Activated T-helper 2 cell treated with anti-CD3 and anti-CD28 coated beads, Interferon-gamma antibody, Interleukin-2, Interleukin-4, amounts not matched to agents 10 μg/mL and 5 μg/mL and 100 μg/mL, durations not matched to agents 14 hours and 24 hours and 36 hours (primary cell): ENCODE data around the gene AAR2. TPM values are rescaled to one million over a fixed set of nuclear protein-coding genes. Genes with fewer than 3 reads are reported as not detected.

Source experiments
- DNase-seq: peaks from one replicate; pipeline ENCODE4 v3.0.0; 2021; ENCODE audit warnings: low spot score
- H3K27ac Mint-ChIP-seq: one replicate; pipeline ENCODE4 v1.8.0; 2021; ENCODE audit warnings: mixed read lengths
- H3K27me3 Mint-ChIP-seq: one replicate; pipeline ENCODE4 v1.8.0; 2021; ENCODE audit warnings: low read depth, mixed read lengths
- H3K36me3 Mint-ChIP-seq: one replicate; pipeline ENCODE4 v1.8.0; 2021; ENCODE audit warnings: low read depth, mixed read lengths
- H3K4me1 Mint-ChIP-seq: one replicate; pipeline ENCODE4 v1.8.0; 2021; ENCODE audit warnings: low read depth, mixed read lengths
- H3K4me3 Mint-ChIP-seq: one replicate; pipeline ENCODE4 v1.8.0; 2021; ENCODE audit warnings: low read depth, mild to moderate bottlenecking, moderate library complexity, mixed read lengths
- H3K9me3 Mint-ChIP-seq: one replicate; pipeline ENCODE4 v1.8.0; 2021; ENCODE audit warnings: mixed read lengths
- intact Hi-C: fragments of 100-400 bp; cut with micrococcal nuclease; formaldehyde crosslinking; loops from one replicate; pipeline ENCODE4 v1.15.1; 2023
- total RNA-seq: library from RNA; stranded (reverse); gene quantifications from 2 replicates; pipeline ENCODE4 v1.2.3, GENCODE V29; 2022

Gene AAR2
- total RNA-seq: 27.1 and 28.5 TPM in 2 replicates

- Mint-ChIP-seq H3K4me1 (peaks cover 22% of the 10 kb centered on the region), H3K4me3 (peak within 1 kb of the TSS; percentile 82), H3K36me3 (peaks cover 35% of the 10 kb centered on the region), H3K27me3 (no peaks in the 10 kb centered on the region), H3K27ac (peak within 1 kb of the TSS; percentile 86), H3K9me3 (no peaks in the 10 kb centered on the region)
- intact Hi-C loops: no loop called here
- DNase-seq: peak; percentile 75
Measured at GRCh38 chr20:36235892-36236785, at the start of gene AAR2. Gene AAR2, plus strand, starts transcription at chr20:36236478. Its CDS starts 3,391 bp downstream, at chr20:36239869.

GRCh38 chr20:36193977-36194712, 42.1 kb upstream of the AAR2 start:
- no peaks in the 10 kb centered on the region for H3K9me3 Mint-ChIP-seq
- no peaks in the 10 kb centered on the region for H3K4me1 Mint-ChIP-seq
- H3K4me3 Mint-ChIP-seq: no peak overlapping the region
- intact Hi-C loops: no loop called here
- no peak for DNase-seq
- H3K36me3 Mint-ChIP-seq: no peaks in the 10 kb centered on the region
- no peak overlapping the region for H3K27ac Mint-ChIP-seq
- peaks cover 4% of the 10 kb centered on the region for H3K27me3 Mint-ChIP-seq

DNA sequence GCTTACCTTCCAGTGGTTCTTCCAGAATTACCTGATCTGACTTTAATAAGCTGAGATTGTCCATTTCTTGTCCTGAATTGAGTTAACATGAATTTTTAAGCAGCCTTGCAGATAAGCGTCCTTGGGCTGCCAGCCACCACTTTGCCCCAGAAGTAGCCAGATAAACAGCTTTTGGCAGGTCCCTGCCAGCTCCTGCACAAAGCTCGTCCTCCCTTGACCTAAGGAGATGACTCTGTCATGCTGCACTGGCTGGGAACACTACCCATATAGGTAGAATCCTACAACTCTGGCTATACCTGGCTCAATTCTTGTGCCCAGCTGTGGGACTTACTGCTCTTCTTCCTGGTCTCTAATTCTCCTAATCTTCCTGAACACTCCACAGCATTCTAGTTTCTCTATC, 39.6 kb upstream of the AAR2 start:
- Mint-ChIP-seq H3K36me3 (no peaks in the 10 kb centered on the region), H3K4me1 (no peaks in the 10 kb centered on the region), H3K27me3 (peaks cover 6% of the 10 kb centered on the region), H3K4me3 (no peak overlapping the region), H3K27ac (no peak overlapping the region), H3K9me3 (no peaks in the 10 kb centered on the region)
- DNase-seq: no peak
- intact Hi-C loops: no loop called here

- Mint-ChIP-seq H3K27ac (no peak overlapping the region), H3K27me3 (peaks cover 6% of the 10 kb centered on the region), H3K9me3 (no peaks in the 10 kb centered on the region), H3K4me3 (no peak overlapping the region), H3K36me3 (no peaks in the 10 kb centered on the region), H3K4me1 (no peaks in the 10 kb centered on the region)
- DNase-seq: no peak
- intact Hi-C loops: no loop called here
Measured at GRCh38 chr20:36197271-36197670, 39.0 kb upstream of the AAR2 start.

DNA sequence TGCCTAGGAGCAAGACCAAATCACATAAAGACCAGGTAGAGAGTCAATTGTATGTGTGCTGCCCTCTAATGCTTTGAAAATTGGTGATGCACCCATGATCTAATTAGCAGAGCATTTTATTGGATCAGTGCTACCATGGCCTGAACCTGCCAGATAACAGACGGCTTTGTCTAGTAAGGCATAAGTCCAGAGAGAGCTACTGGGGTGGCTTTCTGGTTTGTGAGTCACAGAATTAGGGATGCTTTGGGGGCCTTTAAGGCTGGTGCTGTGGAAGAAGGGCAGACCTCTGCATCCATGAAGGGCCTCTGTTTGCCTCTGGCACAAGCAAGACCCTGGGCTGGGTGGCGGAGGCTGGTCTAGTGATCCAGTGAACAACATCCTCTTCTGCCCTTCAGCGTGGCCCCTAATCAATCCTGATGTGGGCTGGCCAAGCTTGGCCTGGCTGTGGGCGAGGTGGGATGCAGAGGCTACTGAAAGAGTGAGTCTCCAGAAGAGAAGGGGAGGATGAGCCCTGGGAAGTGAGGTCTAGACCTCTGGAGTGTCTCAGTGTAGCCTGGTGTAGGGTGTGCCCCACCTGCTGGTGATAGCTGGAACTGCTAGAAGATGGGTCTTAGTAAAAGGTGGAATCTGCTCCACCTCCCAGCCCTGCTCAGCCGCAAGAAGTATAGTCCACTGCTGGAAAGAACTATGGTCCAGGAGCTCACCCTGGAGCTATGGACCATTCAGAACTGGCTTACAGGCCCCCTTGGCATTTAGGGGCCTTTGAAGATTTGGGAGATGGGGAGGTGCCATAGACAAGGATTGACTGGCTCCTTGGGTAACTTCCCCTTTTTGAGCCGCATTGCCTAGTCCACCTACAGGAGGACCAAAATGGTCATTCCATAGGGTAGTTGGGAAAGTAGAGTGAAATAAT, 36.7 kb upstream of the AAR2 start:
- no peak overlapping the region for H3K4me3 Mint-ChIP-seq
- intact Hi-C loops: loop anchor here (2.0 kb wide), 2 partner anchors 43 to 205 kb away; no protein-coding TSS in a partner anchor
- H3K27me3 Mint-ChIP-seq: peaks cover 12% of the 10 kb centered on the region
- DNase-seq: peak; percentile 50
- H3K36me3 Mint-ChIP-seq: no peaks in the 10 kb centered on the region
- H3K4me1 Mint-ChIP-seq: peaks cover 2% of the 10 kb centered on the region
- H3K27ac Mint-ChIP-seq: no peak overlapping the region
- no peaks in the 10 kb centered on the region for H3K9me3 Mint-ChIP-seq

DNA sequence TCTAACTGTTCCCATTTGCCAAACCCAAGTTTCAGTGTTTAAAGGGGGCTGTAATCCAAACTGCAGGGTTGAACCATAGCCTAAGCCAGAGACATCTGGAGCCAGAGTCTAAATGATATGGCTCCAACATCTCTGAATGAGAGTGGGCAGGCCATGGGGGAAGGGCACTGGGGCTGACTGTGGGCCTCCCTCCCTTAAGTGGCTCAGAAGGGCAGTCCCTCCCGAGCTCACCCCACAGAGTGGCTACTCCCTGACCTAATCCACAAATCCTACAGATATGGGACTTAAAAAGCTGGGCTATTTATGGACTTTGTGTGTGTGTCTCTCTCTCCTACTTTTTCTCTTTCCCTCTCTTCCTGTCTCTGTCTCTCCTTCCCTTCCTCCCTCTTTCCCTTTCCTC, 35.8 kb upstream of the AAR2 start:
- H3K9me3 Mint-ChIP-seq: no peaks in the 10 kb centered on the region
- DNase-seq: no peak
- intact Hi-C loops: no loop called here
- peaks cover 2% of the 10 kb centered on the region for H3K4me1 Mint-ChIP-seq
- H3K36me3 Mint-ChIP-seq: no peaks in the 10 kb centered on the region
- no peak overlapping the region for H3K4me3 Mint-ChIP-seq
- peaks cover 12% of the 10 kb centered on the region for H3K27me3 Mint-ChIP-seq
- H3K27ac Mint-ChIP-seq: no peak overlapping the region

DNA sequence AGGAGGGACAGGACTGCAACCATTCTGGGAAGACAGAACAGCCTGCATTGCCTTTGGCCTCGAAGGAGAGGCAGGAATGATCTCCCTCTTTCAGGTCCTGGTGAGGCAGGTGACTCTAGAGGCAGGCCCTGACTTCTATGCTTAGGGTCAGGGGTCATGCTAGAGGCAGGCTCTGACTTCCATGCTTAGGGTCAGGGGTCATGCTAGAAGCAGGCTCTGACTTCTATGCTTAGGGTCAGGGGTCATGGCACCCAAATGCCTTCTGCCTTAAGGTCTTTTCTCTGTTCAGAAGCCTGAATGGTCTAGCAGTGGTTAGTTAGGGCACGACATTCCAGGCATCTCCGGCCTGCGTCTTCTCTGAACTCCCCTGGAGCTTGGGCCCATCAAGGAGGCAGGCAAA, 35.1 kb upstream of the AAR2 start:
- Mint-ChIP-seq H3K9me3 (no peaks in the 10 kb centered on the region), H3K36me3 (no peaks in the 10 kb centered on the region), H3K27me3 (peaks cover 12% of the 10 kb centered on the region), H3K27ac (no peak overlapping the region), H3K4me3 (no peak overlapping the region), H3K4me1 (peaks cover 2% of the 10 kb centered on the region)
- no peak for DNase-seq
- intact Hi-C loops: no loop called here

GRCh38 chr20:36202891-36203338, 33.4 kb upstream of the AAR2 start:
- H3K4me1 Mint-ChIP-seq: peaks cover 2% of the 10 kb centered on the region
- H3K27me3 Mint-ChIP-seq: peaks cover 8% of the 10 kb centered on the region
- no peaks in the 10 kb centered on the region for H3K9me3 Mint-ChIP-seq
- H3K36me3 Mint-ChIP-seq: no peaks in the 10 kb centered on the region
- H3K27ac Mint-ChIP-seq: no peak overlapping the region
- H3K4me3 Mint-ChIP-seq: no peak overlapping the region
- intact Hi-C loops: loop anchor here (2.0 kb wide), 1 partner anchor 236 kb away; no protein-coding TSS in a partner anchor
- peak; percentile 66 for DNase-seq

DNA sequence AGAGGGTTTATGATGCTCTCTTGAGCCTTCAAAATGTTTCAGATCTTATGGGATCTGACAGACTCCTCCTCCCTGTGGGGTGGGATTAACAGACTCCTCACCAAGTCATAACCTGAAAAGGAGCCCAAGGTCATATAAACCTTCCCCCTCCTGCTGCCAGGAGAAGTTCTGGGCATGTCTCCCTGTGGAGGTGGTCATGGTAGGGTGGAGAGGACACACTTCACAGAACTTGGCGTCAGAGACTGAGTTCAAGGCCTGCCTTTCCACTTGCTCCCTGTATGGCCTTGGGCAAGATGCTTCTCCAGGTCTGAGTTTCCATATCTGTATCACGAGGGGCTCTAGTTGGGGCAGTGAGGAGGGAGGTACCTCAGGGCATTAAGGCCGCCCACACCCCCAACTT, 32.4 kb upstream of the AAR2 start:
- Mint-ChIP-seq H3K36me3 (no peaks in the 10 kb centered on the region), H3K4me1 (peaks cover 2% of the 10 kb centered on the region), H3K27me3 (peaks cover 8% of the 10 kb centered on the region), H3K4me3 (no peak overlapping the region), H3K9me3 (no peaks in the 10 kb centered on the region), H3K27ac (no peak overlapping the region)
- intact Hi-C loops: loop anchor here (2.0 kb wide), 1 partner anchor 235 kb away; no protein-coding TSS in a partner anchor
- no peak for DNase-seq

- Mint-ChIP-seq H3K9me3 (no peaks in the 10 kb centered on the region), H3K4me1 (peaks cover 2% of the 10 kb centered on the region), H3K27ac (no peak overlapping the region), H3K4me3 (no peak overlapping the region), H3K36me3 (no peaks in the 10 kb centered on the region), H3K27me3 (peaks cover 8% of the 10 kb centered on the region)
- DNase-seq: no peak
- intact Hi-C loops: no loop called here
Measured at GRCh38 chr20:36205026-36205425, 31.3 kb upstream of the AAR2 start.

- Mint-ChIP-seq H3K4me1 (peaks cover 2% of the 10 kb centered on the region), H3K27ac (no peak overlapping the region), H3K9me3 (no peaks in the 10 kb centered on the region), H3K4me3 (no peak overlapping the region), H3K27me3 (peaks cover 6% of the 10 kb centered on the region), H3K36me3 (no peaks in the 10 kb centered on the region)
- DNase-seq: no peak
- intact Hi-C loops: no loop called here
Measured at GRCh38 chr20:36206068-36206467, 30.2 kb upstream of the AAR2 start.

- Mint-ChIP-seq H3K36me3 (no peaks in the 10 kb centered on the region), H3K27me3 (peaks cover 6% of the 10 kb centered on the region), H3K4me3 (no peak overlapping the region), H3K9me3 (no peaks in the 10 kb centered on the region), H3K27ac (no peak overlapping the region), H3K4me1 (peaks cover 2% of the 10 kb centered on the region)
- intact Hi-C loops: no loop called here
- DNase-seq: no peak
Measured at GRCh38 chr20:36206641-36207040, 29.6 kb upstream of the AAR2 start.
